Tibial artery (tissue), 4 donors: ENCODE measurements around the gene DVL1.

Source experiments
- DNase-seq, 2 donors: peaks; one replicate each; pipeline ENCODE4 v3.0.0-alpha.2; 2019
- H3K27ac ChIP-seq, 2 donors: fragments of 200-600 bp; sonication (generic) in 1 of 2; 1 replicate in 1 of 2; 2 replicates in 1 of 2; pipeline ENCODE4 v1.5.1; 2018 to 2019; ENCODE audit warnings: mild to moderate bottlenecking in 1 of 2
- H3K27me3 ChIP-seq, 2 donors: fragments of 200-600 bp; sonication (generic) in 1 of 2; one replicate each; pipeline versions ENCODE4 v1.5.1 to v1.6.0; 2016 to 2019
- H3K36me3 ChIP-seq, 3 donors: fragments of 200-600 bp; sonication (generic) in 2 of 3; one replicate each; pipeline ENCODE4 v1.5.1; 2016 to 2019; ENCODE audit warnings: mild to moderate bottlenecking in 2 of 3
- H3K4me1 ChIP-seq, 4 donors: fragments of 200-600 bp; sonication (generic) in 2 of 4; 1 replicate in 3 of 4; 2 replicates in 1 of 4; pipeline ENCODE4 v1.5.1; 2016 to 2019
- H3K4me3 ChIP-seq, 2 donors: fragments of 200-600 bp; sonication (generic) in 1 of 2; 1 replicate in 1 of 2; 2 replicates in 1 of 2; pipeline ENCODE4 v1.5.1; 2018 to 2019; ENCODE audit warnings: mild to moderate bottlenecking in 2 of 2
- H3K9me3 ChIP-seq, 3 donors: fragments of 200-600 bp; sonication (generic) in 1 of 3; one replicate each; pipeline ENCODE4 v1.5.1; 2016 to 2019
- CTCF ChIP-seq, 2 experiments: fragments of 200-600 bp in 1 of 2; fragments of 450-650 bp in 1 of 2; IDR thresholded peaks; one replicate each; pipeline ENCODE4 v1.5.1; 2017 to 2019; ENCODE audit warnings: antibody characterized with exemption in 2 of 2, mild to moderate bottlenecking in 1 of 2, moderate library complexity in 1 of 2
- intact Hi-C: fragments of 100-400 bp; cut with DNase I; formaldehyde crosslinking; loops from one replicate; pipeline ENCODE4 v1.15.0; 2023; ENCODE audit warnings: low total_unique reads

The DVL1 gene

GRCh38 chr1:1367315-1367714 lies 18.1 kb upstream of the DVL1 start:
- no peaks in the 10 kb centered on the region for H3K9me3 ChIP-seq
- H3K36me3 ChIP-seq: peaks cover 0 to 2% (median 0%) of the 10 kb centered on the region in 3 donors
- H3K27me3 ChIP-seq: no peaks in the 10 kb centered on the region
- H3K4me3 ChIP-seq: no peak overlapping the region
- peaks cover 0 to 9% (median 8%) of the 10 kb centered on the region in 4 donors for H3K4me1 ChIP-seq
- no peak overlapping the region for H3K27ac ChIP-seq
- no peak for TF ChIP-seq CTCF (IDR thresholded peaks at IDR 0.05)
- DNase-seq: no peak
- intact Hi-C loops: no loop called here

GRCh38 chr1:1366699-1367066 lies 17.5 kb upstream of the DVL1 start:
- H3K4me1 ChIP-seq: peaks cover 0 to 9% (median 2%) of the 10 kb centered on the region in 4 donors
- no peak overlapping the region for H3K4me3 ChIP-seq
- no peak overlapping the region for H3K27ac ChIP-seq
- no peaks in the 10 kb centered on the region for H3K27me3 ChIP-seq
- DNase-seq: no peak
- intact Hi-C loops: no loop called here
- H3K9me3 ChIP-seq: no peaks in the 10 kb centered on the region
- TF ChIP-seq CTCF (IDR thresholded peaks at IDR 0.05): no peak
- H3K36me3 ChIP-seq: no peaks in the 10 kb centered on the region

- intact Hi-C loops: no loop called here
- Histone ChIP-seq H3K36me3 (no peaks in the 10 kb centered on the region), H3K4me3 (no peak overlapping the region), H3K4me1 (peaks cover 0 to 13% (median 4%) of the 10 kb centered on the region in 4 donors), H3K27me3 (no peaks in the 10 kb centered on the region), H3K27ac (no peak overlapping the region), H3K9me3 (no peaks in the 10 kb centered on the region)
- no peak for DNase-seq
- no peak for TF ChIP-seq CTCF (IDR thresholded peaks at IDR 0.05)
Observed at GRCh38 chr1:1365875-1366698, 16.9 kb upstream of the DVL1 start.

GRCh38 chr1:1364266-1364665 lies 15.0 kb upstream of the DVL1 start:
- intact Hi-C loops: no loop called here
- H3K27ac ChIP-seq: no peak overlapping the region
- H3K4me1 ChIP-seq: peaks cover 0 to 31% (median 20%) of the 10 kb centered on the region in 4 donors
- no peak for DNase-seq
- no peaks in the 10 kb centered on the region for H3K27me3 ChIP-seq
- TF ChIP-seq CTCF (IDR thresholded peaks at IDR 0.05): no peak
- H3K36me3 ChIP-seq: no peaks in the 10 kb centered on the region
- H3K9me3 ChIP-seq: no peaks in the 10 kb centered on the region
- no peak overlapping the region for H3K4me3 ChIP-seq

- Histone ChIP-seq H3K4me3 (no peak overlapping the region), H3K27me3 (no peaks in the 10 kb centered on the region), H3K9me3 (no peaks in the 10 kb centered on the region), H3K4me1 (peaks cover 0 to 54% (median 38%) of the 10 kb centered on the region in 4 donors), H3K36me3 (no peaks in the 10 kb centered on the region), H3K27ac (peak overlapping the region; percentile 23 to 97)
- no peak for TF ChIP-seq CTCF (IDR thresholded peaks at IDR 0.05)
- intact Hi-C loops: no loop called here
- DNase-seq: peak; percentile 65 to 81
Observed at GRCh38 chr1:1361982-1362423, 12.8 kb upstream of the DVL1 start.
